Erythroblast (primary cell): ENCODE results near the gene CEP68.

Experiments used
- DNase-seq, 2 experiments: peaks; one replicate each; lab custom pipeline; 2025; lab: John Stamatoyannopoulos, UW
- GATA1 ChIP-seq: IDR thresholded peaks from 2 replicates; pipeline ENCODE4 v1.6.1; 2011; ENCODE audit warnings: low read depth, mild to moderate bottlenecking, control low read depth, low read length, moderate library complexity
- POLR2A ChIP-seq: IDR thresholded peaks from 2 replicates; pipeline ENCODE4 v1.6.1; 2011; ENCODE audit warnings: mild to moderate bottlenecking, low read length

Gene CEP68

GRCh38 chr2:65101071-65101470 lies 44.9 kb downstream of the CEP68 start:
- TF ChIP-seq POLR2A (no peak), GATA1 (no peak)
- no peak for DNase-seq

- TF ChIP-seq POLR2A, result no peak
- TF ChIP-seq GATA1, result no peak
- no peak for DNase-seq
These were observed 46.9 kb downstream of the CEP68 start for GRCh38 chr2:65103013-65103715.

- no peak for TF ChIP-seq GATA1
- no peak for TF ChIP-seq POLR2A
These were observed 51.3 kb downstream of the CEP68 start for GRCh38 chr2:65107530-65107929.

GRCh38 chr2:65108780-65109179 lies 52.6 kb downstream of the CEP68 start:
- TF ChIP-seq GATA1, result no peak
- TF ChIP-seq POLR2A, result no peak
- DNase-seq, result peak in 1 of 2 experiments; percentile 7

More at GRCh38 chr2:65107530-65107929, 51.3 kb downstream of the CEP68 start:
- DNase-seq, result no peak

GRCh38 chr2:65112633-65113032 lies 56.4 kb downstream of the CEP68 start:
- TF ChIP-seq POLR2A (no peak), GATA1 (no peak)
- no peak for DNase-seq

- no peak for TF ChIP-seq POLR2A
- no peak for TF ChIP-seq GATA1
These were observed 57.0 kb downstream of the CEP68 start for GRCh38 chr2:65113229-65113628.

GRCh38 chr2:65113816-65114215 lies 57.6 kb downstream of the CEP68 start:
- no peak for DNase-seq
- TF ChIP-seq POLR2A (no peak), GATA1 (no peak)

More at GRCh38 chr2:65113229-65113628, 57.0 kb downstream of the CEP68 start:
- DNase-seq, result no peak

GRCh38 chr2:65114921-65115320 lies 58.7 kb downstream of the CEP68 start:
- no peak for TF ChIP-seq POLR2A
- TF ChIP-seq GATA1, result no peak
- no peak for DNase-seq

- DNase-seq, result no peak
- TF ChIP-seq GATA1, result no peak
These were observed 60.4 kb downstream of the CEP68 start for GRCh38 chr2:65116645-65117044.

GRCh38 chr2:65120990-65121693 lies 64.9 kb downstream of the CEP68 start:
- TF ChIP-seq POLR2A (no peak), GATA1 (no peak)
- no peak for DNase-seq

- DNase-seq, result no peak
- TF ChIP-seq POLR2A (no peak), GATA1 (no peak)
These were observed 66.1 kb downstream of the CEP68 start for GRCh38 chr2:65122313-65122712.

- DNase-seq, result peak; percentile 27 to 43
These were observed 69.2 kb downstream of the CEP68 start for GRCh38 chr2:65125457-65125856.

- DNase-seq, result peak; percentile 49 to 76
- TF ChIP-seq GATA1 (no peak), POLR2A (no peak)
These were observed 72.3 kb downstream of the CEP68 start for GRCh38 chr2:65128297-65129190.
